HepG2 (cell line): Measurements from ENCODE around the gene SNAPIN. TPM values are rescaled to one million over a fixed set of nuclear protein-coding genes. Genes with fewer than 3 reads are reported as not detected.
A peak's percentile ranks its signal among the peaks of the same experiment; 100 is the strongest.

Experiments used
- ATAC-seq: fragments of 200-7000 bp; cut with Tn5 transposase; 3 replicates; pipeline ENCODE4 v1.9.1; 2020; ENCODE audit warnings: mild to moderate bottlenecking, moderate library complexity
- BruUV-seq: library from RNA; stranded (reverse); fragments of 400-500 nt; replicated peaks from 2 replicates; lab custom pipeline; 2021; lab: Mats Ljungman, UMichigan
- CTCF ChIA-PET: fragments of 300-600 bp; formaldehyde crosslinking; extraction: SDS; loops from one replicate; lab custom pipeline; 2021; ENCODE audit warnings: low total read pairs, inconsistent platforms, low intra/inter-chr PET ratio; lab: Yijun Ruan, JAX
- POLR2A ChIA-PET: fragments of 350-600 bp; sonication (Branson Sonifier 250); formaldehyde crosslinking; loops from one replicate; lab custom pipeline; 2020; ENCODE audit warnings: antibody characterized with exemption, inconsistent platforms; lab: Yijun Ruan, JAX
- DNase-seq: peaks from one replicate; pipeline ENCODE4 v3.0.0-alpha.2; 2015; ENCODE audit warnings: low spot score
- FAIRE-seq: peaks from 3 replicates; lab custom pipeline; 2011; peaks lifted over from hg19 to GRCh38; lab: Jason Lieb, UNC
- H2AFZ ChIP-seq: one replicate; pipeline ENCODE4 v1.6.1; 2011; ENCODE audit warnings: low read length, inconsistent platforms
- H3K27ac ChIP-seq: fragments of 300-600 bp; 3 replicates; pipeline ENCODE4 v1.8.0; 2011; ENCODE audit warnings: mixed run types, mild to moderate bottlenecking, mixed read lengths, low read length, inconsistent platforms; ENCODE audit not compliant: insufficient read depth; ENCODE audit errors: extremely low read length
- H3K27me3 ChIP-seq, 2 experiments: fragments of 200-600 bp in 1 of 2; 2 replicates in 1 of 2; 3 replicates in 1 of 2; pipeline versions ENCODE4 v1.6.0 to v1.8.0; 2011; ENCODE audit warnings: low read length in 2 of 2, mild to moderate bottlenecking in 2 of 2, moderate library complexity in 2 of 2, inconsistent platforms in 1 of 2; ENCODE audit not compliant: insufficient read depth in 2 of 2, control insufficient read depth in 1 of 2
- H3K36me3 ChIP-seq, 2 experiments: fragments of 200-600 bp in 1 of 2; replicated peaks in 1 of 2; 2 replicates in 1 of 2; 3 replicates in 1 of 2; pipeline versions ENCODE4 v1.5.1 to v1.8.0; 2011; ENCODE audit warnings: low read length in 2 of 2, inconsistent platforms in 1 of 2; ENCODE audit not compliant: insufficient read depth in 2 of 2, control insufficient read depth in 1 of 2
- H3K4me1 ChIP-seq: 2 replicates; pipeline ENCODE4 v1.5.1; 2012; ENCODE audit warnings: low read length, inconsistent platforms; ENCODE audit not compliant: insufficient read depth
- H3K4me2 ChIP-seq: 2 replicates; pipeline ENCODE4 v1.6.0; 2011; ENCODE audit warnings: low read depth, low read length, inconsistent platforms
- H3K4me3 ChIP-seq, 3 experiments: fragments of 200-600 bp in 1 of 3; sonication (generic), shearing (Covaris generic) in 1 of 3; replicated peaks in 1 of 3; 2 replicates each; pipeline ENCODE4 v1.5.1; 2011 to 2016; ENCODE audit warnings: low read length in 3 of 3, inconsistent platforms in 2 of 3, low read depth in 2 of 3, mild to moderate bottlenecking in 2 of 3, control low read depth in 1 of 3, mixed read lengths in 1 of 3; ENCODE audit not compliant: insufficient read depth in 1 of 3
- H3K79me2 ChIP-seq: one replicate; pipeline ENCODE4 v1.6.1; 2011; ENCODE audit warnings: low read length, inconsistent platforms; ENCODE audit not compliant: insufficient read depth
- H3K9ac ChIP-seq: 2 replicates; pipeline ENCODE4 v1.6.0; 2011; ENCODE audit warnings: mild to moderate bottlenecking, low read depth, low read length, inconsistent platforms; ENCODE audit not compliant: insufficient read depth
- H3K9me3 ChIP-seq: 2 replicates; pipeline ENCODE4 v1.5.1; 2012; ENCODE audit warnings: mild to moderate bottlenecking, low read length
- H4K20me1 ChIP-seq: 2 replicates; pipeline ENCODE4 v1.6.0; 2011; ENCODE audit warnings: inconsistent platforms, mild to moderate bottlenecking, low read length, moderate library complexity; ENCODE audit not compliant: insufficient read depth
- CBX1 ChIP-seq: IDR thresholded peaks from one replicate; pipeline ENCODE4 v1.6.1; 2016; ENCODE audit warnings: antibody characterized with exemption, low read depth
- GLMP ChIP-seq: sonication (generic); formaldehyde crosslinking; IDR thresholded peaks from 2 replicates; pipeline ENCODE4 v1.9.0; 2021; ENCODE audit warnings: missing genetic modification reagents, mild to moderate bottlenecking, borderline replicate concordance
- HBP1 ChIP-seq: IDR thresholded peaks from 2 replicates; pipeline ENCODE4 v1.6.1; 2016; ENCODE audit warnings: low read depth, control low read depth
- IRF9 ChIP-seq: sonication (generic); formaldehyde crosslinking; IDR thresholded peaks from 2 replicates; pipeline ENCODE4 v1.8.0; 2022; ENCODE audit warnings: missing genetic modification reagents, mild to moderate bottlenecking, borderline replicate concordance
- MED8 ChIP-seq: sonication (generic); formaldehyde crosslinking; IDR thresholded peaks from 2 replicates; pipeline ENCODE4 v1.8.1; 2023; ENCODE audit warnings: mild to moderate bottlenecking, missing genetic modification reagents; ENCODE audit not compliant: insufficient replicate concordance
- PHF8 ChIP-seq: sonication (generic); formaldehyde crosslinking; IDR thresholded peaks from 2 replicates; pipeline ENCODE4 v1.5.0; 2020; ENCODE audit warnings: missing genetic modification reagents
- SMAD1 ChIP-seq: sonication (generic); formaldehyde crosslinking; IDR thresholded peaks from 2 replicates; pipeline ENCODE4 v1.4.0; 2020; ENCODE audit warnings: missing genetic modification reagents, low read depth, mild to moderate bottlenecking, borderline replicate concordance
- SP140L ChIP-seq: sonication (generic); formaldehyde crosslinking; IDR thresholded peaks from 2 replicates; pipeline ENCODE4 v1.4.0; 2020; ENCODE audit warnings: missing genetic modification reagents, borderline replicate concordance
- ZBED4 ChIP-seq: sonication (generic); formaldehyde crosslinking; IDR thresholded peaks from 2 replicates; pipeline ENCODE4 v1.4.0; 2020; ENCODE audit warnings: missing genetic modification reagents, borderline replicate concordance
- ZNF3 ChIP-seq: IDR thresholded peaks from 2 replicates; pipeline ENCODE4 v1.7.0; 2017; ENCODE audit warnings: inconsistent platforms
- ZNF547 ChIP-seq: sonication (generic); formaldehyde crosslinking; IDR thresholded peaks from 2 replicates; pipeline ENCODE4 v1.5.1; 2020; ENCODE audit warnings: mild to moderate bottlenecking, missing genetic modification reagents
- ZNF615 ChIP-seq: sonication (generic); formaldehyde crosslinking; IDR thresholded peaks from 2 replicates; pipeline ENCODE4 v1.5.0; 2020; ENCODE audit warnings: mild to moderate bottlenecking, missing genetic modification reagents, borderline replicate concordance
- ZNF761 ChIP-seq: sonication (generic); formaldehyde crosslinking; conservative IDR thresholded peaks from 2 replicates; pipeline ENCODE4 v1.4.0; 2020; ENCODE audit warnings: mild to moderate bottlenecking, missing genetic modification reagents
- WGBS: methylation state at CpG from one replicate; pipeline ENCODE4 v1.1.6; 2017; ENCODE audit warnings: low lambda C conversion rate; 5-methylcytosine and 5-hydroxymethylcytosine counted together
- in situ Hi-C: cut with HindIII; loops from 2 replicates; pipeline ENCODE4 v1.10.0; 2017; ENCODE audit warnings: low pct_unique_long_range_greater_than_20kb; ENCODE audit not compliant: extremely low pct_ligation_motif_present
- intact Hi-C: fragments of 100-400 bp; cut with micrococcal nuclease; formaldehyde crosslinking; loops from one replicate; pipeline ENCODE4 v1.10.0; 2022; ENCODE audit not compliant: unreplicated experiment
- polyA plus RNA-seq, 8 experiments: library from polyadenylated mRNA; depleted of rRNA in 3 of 8; stranded (reverse) in 7 of 8; unstranded in 1 of 8; fragments of >200 nt; fragmentation: Illumina TruSeq in 4 of 8; extraction: Trizol in 4 of 8; gene quantifications; 2 replicates each; pipeline versions ENCODE4 v1.2.1 to v1.2.3, GENCODE V29; 2011 to 2016; ENCODE audit warnings: low read depth in 4 of 8, missing spikeins in 1 of 8, mixed read lengths in 1 of 8; ENCODE audit not compliant: insufficient read depth in 1 of 8
- total RNA-seq, 5 experiments: library from RNA; depleted of rRNA; stranded (reverse); fragments of >200 nt; fragmentation: Illumina TruSeq; extraction: Trizol; gene quantifications; 2 replicates each; pipeline ENCODE4 v1.2.3, GENCODE V29; 2016; ENCODE audit warnings: low read depth in 1 of 5

The SNAPIN gene
- total and polyA plus RNA-seq, 2 of the 13 experiments (the other 11 are each of a cell fraction or from before 2014, with no cell fraction given) = 23.9 to 25.7 TPM

- FAIRE-seq (peak; percentile 93), ATAC-seq (peak; percentile 82), DNase-seq (peak; percentile 90)
- peaks cover 2 to 3% of the 10 kb centered on the region in 2 experiments; a peak in 2 of 5 replicates for H3K36me3 ChIP-seq
- H3K9me3 ChIP-seq = no peaks in the 10 kb centered on the region
- peak within 1 kb of the TSS; percentile 78 for H3K9ac ChIP-seq
- H3K27ac ChIP-seq = peak within 1 kb of the TSS; percentile 87
- H4K20me1 ChIP-seq = no peaks in the 10 kb centered on the region
- TSS peak; percentile 67 for BruUV-seq
- peak within 1 kb of the TSS; percentile 72 to 84 (median 74) for H3K4me3 ChIP-seq
- ChIA-PET CTCF (interaction anchor here (1.4 to 2.0 kb wide), 3 partner anchors 54 to 117 kb away, joined by 5 to 18 read pairs (median 7); no protein-coding TSS in a partner anchor), POLR2A (interaction anchor here (0.6 to 15.2 kb wide), 28 partner anchors 9 to 360 kb away, joined by 3 to 390 read pairs (median 6); partner anchors contain the start of genes INTS3, S100A14, S100A16 and S100A6)
- H3K4me1 ChIP-seq = peaks cover 55% of the 10 kb centered on the region
- H3K27me3 ChIP-seq = no peaks in the 10 kb centered on the region
- H2AFZ ChIP-seq = peak within 1 kb of the TSS; percentile 63
- in situ Hi-C loops (loop anchor here (5.0 kb wide), 2 partner anchors 55 to 120 kb away; no protein-coding TSS in a partner anchor), intact Hi-C loops (loop anchor here (1.0 to 5.0 kb wide), 3 partner anchors 18 to 115 kb away; no protein-coding TSS in a partner anchor)
- 0% methylated on average over 19 of the region's 28 CpGs for WGBS
- H3K79me2 ChIP-seq = peaks cover 34% of the 10 kb centered on the region
- peak within 1 kb of the TSS; percentile 91 for H3K4me2 ChIP-seq
- 0 out of 2 replicates have a peak, but pooled peaks have one; percentile 33 for TF ChIP-seq ZNF615 (CRISPR knock-in tag)
- peak; percentile 38; the same call in 1 of the 2 replicates for TF ChIP-seq PHF8 (CRISPR knock-in tag)
- peak; percentile 57 for TF ChIP-seq MED8 (CRISPR knock-in tag)
- no peak for TF ChIP-seq HBP1 (CRISPR knock-in tag)
- TF ChIP-seq ZBED4 = peak; percentile 38; the same call in 1 of the 2 replicates
- TF ChIP-seq ZNF761 (CRISPR knock-in tag) = 0 out of 2 replicates have a peak, but pooled peaks have one; percentile 44
- no peak for TF ChIP-seq ZNF547 (CRISPR knock-in tag)
- no peak for TF ChIP-seq SP140L
- TF ChIP-seq SMAD1 (CRISPR knock-in tag) = 0 out of 2 replicates have a peak, but pooled peaks have one; percentile 30
- TF ChIP-seq ZNF3 (CRISPR knock-in tag) = no peak
- TF ChIP-seq GLMP (CRISPR knock-in tag) = no peak
- peak; percentile 23 for TF ChIP-seq CBX1
- TF ChIP-seq IRF9 (CRISPR knock-in tag) = peak; percentile 75; the same call in 1 of the 2 replicates
Observed at GRCh38 chr1:153626904-153627714, 31.4 kb upstream of the SNAPIN start, which contains the start of gene S100A13. Gene S100A13, minus strand, starts transcription at chr1:153627505. Its CDS starts 1,033 bp downstream, at chr1:153626472.
